ENCODE data around the gene TINAGL1.

GRCh38 chr1:31614414-31615005, 38.2 kb downstream of the TINAGL1 start:
- TF ChIP-seq CTCF (IDR thresholded peaks at IDR 0.05) (no peak), ZFX (IDR thresholded peaks at IDR 0.05; ENCODE audit: borderline replicate concordance) (no peak)

Data from 22Rv1 (cell line).